ENCODE measurements around the gene MYO9B. TPM values are rescaled to one million over a fixed set of nuclear protein-coding genes. Genes with fewer than 3 reads are reported as not detected.

Gene MYO9B
- total RNA-seq, 4 donors from 2014 or later = 102 to 246 (median 151) TPM

DNA sequence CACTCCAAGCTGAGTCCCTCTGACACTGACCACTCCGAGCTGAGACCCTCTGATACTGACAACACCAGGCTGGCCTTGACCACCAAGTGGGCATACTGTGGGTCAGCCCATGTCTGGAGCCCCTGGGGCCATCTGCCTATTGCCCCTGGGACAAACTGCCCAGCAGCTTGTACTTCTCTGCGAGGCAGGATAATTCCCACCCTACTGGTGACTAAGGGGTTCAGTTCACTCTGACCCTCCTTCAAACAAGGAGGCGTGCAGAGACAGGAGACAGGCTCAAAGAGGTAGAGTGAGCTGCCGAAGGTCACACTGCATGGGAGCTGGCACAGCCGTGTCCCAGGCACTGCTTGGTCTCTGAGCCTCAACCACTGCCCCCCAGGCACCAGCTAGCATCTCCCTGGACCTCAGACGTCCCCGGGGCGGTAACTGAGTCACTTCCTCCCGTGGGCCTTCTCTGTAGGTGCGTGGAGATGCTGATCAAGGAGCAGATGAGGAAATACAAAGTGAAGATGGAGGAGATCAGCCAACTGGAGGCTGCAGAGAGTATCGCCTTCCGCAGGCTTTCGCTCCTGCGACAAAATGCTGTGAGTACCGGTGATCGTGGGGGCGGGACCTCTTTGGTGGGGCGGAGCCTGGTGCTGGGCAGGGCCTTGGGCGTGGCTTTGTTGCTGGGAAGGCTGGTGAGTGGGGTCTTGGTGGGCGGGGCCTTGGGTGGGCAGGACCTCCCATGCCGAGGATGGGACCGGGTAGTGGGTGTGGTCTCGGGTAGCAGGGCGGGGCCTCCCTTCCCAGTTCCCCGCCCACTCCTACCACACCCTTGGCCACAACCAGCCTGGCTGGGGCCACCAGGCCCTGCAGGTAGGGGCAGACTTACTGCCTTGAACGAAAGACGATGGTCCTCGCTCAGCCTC, 133.8 kb downstream of the MYO9B start:
- Histone ChIP-seq H3K27ac (no peak overlapping the region), H3K4me3 (no peak overlapping the region), H3K36me3 (peaks cover 0 to 10% (median 4%) of the 10 kb centered on the region in 4 donors), H3K4me1 (peaks cover 0 to under 1% (median under 1%) of the 10 kb centered on the region in 4 donors), H3K27me3 (no peaks in the 10 kb centered on the region), H3K9me3 (no peaks in the 10 kb centered on the region)
- TF ChIP-seq EP300 (IDR thresholded peaks at IDR 0.05; ENCODE audit: low read depth) (no peak), POLR2AphosphoS5 (IDR thresholded peaks at IDR 0.05) (no peak), POLR2A (IDR thresholded peaks at IDR 0.05) (no peak)
- TF ChIP-seq, protein P1, sequence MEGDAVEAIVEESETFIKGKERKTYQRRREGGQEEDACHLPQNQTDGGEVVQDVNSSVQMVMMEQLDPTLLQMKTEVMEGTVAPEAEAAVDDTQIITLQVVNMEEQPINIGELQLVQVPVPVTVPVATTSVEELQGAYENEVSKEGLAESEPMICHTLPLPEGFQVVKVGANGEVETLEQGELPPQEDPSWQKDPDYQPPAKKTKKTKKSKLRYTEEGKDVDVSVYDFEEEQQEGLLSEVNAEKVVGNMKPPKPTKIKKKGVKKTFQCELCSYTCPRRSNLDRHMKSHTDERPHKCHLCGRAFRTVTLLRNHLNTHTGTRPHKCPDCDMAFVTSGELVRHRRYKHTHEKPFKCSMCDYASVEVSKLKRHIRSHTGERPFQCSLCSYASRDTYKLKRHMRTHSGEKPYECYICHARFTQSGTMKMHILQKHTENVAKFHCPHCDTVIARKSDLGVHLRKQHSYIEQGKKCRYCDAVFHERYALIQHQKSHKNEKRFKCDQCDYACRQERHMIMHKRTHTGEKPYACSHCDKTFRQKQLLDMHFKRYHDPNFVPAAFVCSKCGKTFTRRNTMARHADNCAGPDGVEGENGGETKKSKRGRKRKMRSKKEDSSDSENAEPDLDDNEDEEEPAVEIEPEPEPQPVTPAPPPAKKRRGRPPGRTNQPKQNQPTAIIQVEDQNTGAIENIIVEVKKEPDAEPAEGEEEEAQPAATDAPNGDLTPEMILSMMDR (IDR thresholded peaks at IDR 0.05) = no peak
- 74% methylated on average over 28 of the region's 28 CpGs; no CpG with 5 or more reads in 1 of the 2 donors for WGBS, 2 donors (ENCODE audit: low coverage in 1 of 2)
- intact Hi-C loops (cut with DNase I; ENCODE audit: low total_unique reads) = no loop called here
- in situ Hi-C loops (cut with MboI; ENCODE audit: low pct_ligation_motif_present in 1 of 4, low pct_unique_long_range_greater_than_20kb in 1 of 4, low sequenced_read_pairs in 3 of 4) = loop anchor here in 2 of 4 donors (10.0 kb wide), 1 partner anchor 75 kb away; the partner anchor contains the start of gene ANKLE1 (in 2 of the 2)
- DNase-seq = peak; percentile 69

DNA sequence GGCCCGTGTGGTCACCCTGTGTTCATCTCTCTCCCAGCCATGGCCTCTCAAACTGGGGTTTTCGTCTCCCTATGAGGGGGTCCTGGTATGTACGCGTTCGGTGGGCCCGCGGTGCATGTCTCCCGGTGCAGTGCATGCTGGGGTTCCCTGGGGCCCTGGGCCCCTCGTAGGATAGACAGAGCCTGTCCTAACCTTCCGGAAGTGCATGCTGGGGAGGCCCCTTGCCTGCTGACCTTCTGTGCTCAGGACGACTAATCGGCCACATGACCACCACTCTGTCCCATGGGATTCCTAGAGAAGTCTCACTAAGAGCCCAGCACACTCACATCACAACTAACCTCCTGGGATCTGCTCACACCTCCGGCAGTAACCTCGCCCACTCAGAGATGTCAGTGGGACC, 134.7 kb downstream of the MYO9B start:
- H3K4me1 ChIP-seq = peaks cover 0 to 10% (median 5%) of the 10 kb centered on the region in 4 donors
- H3K36me3 ChIP-seq = peaks cover 0 to 10% (median 4%) of the 10 kb centered on the region in 4 donors
- H3K4me3 ChIP-seq = no peak overlapping the region
- intact Hi-C loops (cut with DNase I; ENCODE audit: low total_unique reads) (no loop called here), in situ Hi-C loops (cut with MboI; ENCODE audit: low pct_ligation_motif_present in 1 of 4, low pct_unique_long_range_greater_than_20kb in 1 of 4, low sequenced_read_pairs in 3 of 4) (loop anchor here in 1 of 4 donors (10.0 kb wide), 1 partner anchor 75 kb away; the partner anchor contains the start of gene ANKLE1)
- H3K27ac ChIP-seq = no peak overlapping the region
- TF ChIP-seq POLR2A (IDR thresholded peaks at IDR 0.05) (no peak), POLR2AphosphoS5 (IDR thresholded peaks at IDR 0.05) (no peak), EP300 (IDR thresholded peaks at IDR 0.05; ENCODE audit: low read depth) (no peak)
- TF ChIP-seq, protein P1 (IDR thresholded peaks at IDR 0.05) = no peak
- WGBS, 2 donors (ENCODE audit: low coverage in 1 of 2) = 82% methylated on average over 10 of the region's 14 CpGs; no CpG with 5 or more reads in 1 of the 2 donors
- H3K9me3 ChIP-seq = no peaks in the 10 kb centered on the region
- DNase-seq = no peak
- no peaks in the 10 kb centered on the region for H3K27me3 ChIP-seq

DNA sequence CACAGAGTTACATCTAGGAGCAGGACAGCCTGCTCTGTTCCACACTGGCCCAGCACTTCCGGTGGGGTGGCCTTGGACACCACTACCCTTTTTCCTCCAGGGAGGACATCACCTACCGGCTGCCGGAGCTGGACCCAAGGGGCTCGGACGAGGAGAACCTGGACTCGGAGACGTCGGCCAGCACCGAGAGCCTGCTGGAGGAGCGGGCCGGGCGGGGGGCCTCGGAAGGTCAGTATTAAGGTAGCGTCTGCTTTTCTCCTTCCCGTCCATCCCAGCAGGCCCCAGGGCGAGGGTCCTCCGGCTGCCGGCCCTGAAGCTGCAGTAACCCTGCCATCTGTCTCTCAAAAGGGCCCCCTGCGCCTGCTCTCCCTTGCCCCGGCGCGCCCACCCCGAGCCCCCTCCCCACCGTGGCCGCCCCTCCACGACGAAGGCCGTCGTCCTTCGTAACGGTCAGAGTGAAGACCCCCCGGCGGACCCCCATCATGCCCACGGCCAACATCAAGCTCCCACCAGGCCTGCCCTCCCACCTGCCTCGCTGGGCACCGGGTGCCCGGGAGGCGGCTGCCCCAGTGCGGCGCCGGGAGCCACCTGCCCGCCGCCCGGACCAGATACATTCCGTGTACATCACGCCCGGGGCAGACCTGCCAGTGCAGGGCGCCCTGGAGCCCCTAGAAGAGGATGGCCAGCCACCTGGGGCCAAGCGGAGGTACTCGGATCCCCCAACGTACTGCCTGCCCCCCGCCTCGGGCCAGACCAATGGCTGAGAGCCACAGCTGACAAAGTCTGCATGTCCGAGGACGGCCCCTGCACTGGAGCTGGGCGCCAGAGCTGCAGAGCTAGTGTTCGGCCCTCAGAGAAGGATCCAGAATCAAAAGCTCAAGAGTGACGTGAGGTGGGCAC, 136.2 kb downstream of the MYO9B start:
- H3K36me3 ChIP-seq = peaks cover 0 to 10% (median 4%) of the 10 kb centered on the region in 4 donors

More for the DNA sequence above, 136.2 kb downstream of the MYO9B start:
- no peak overlapping the region for H3K4me3 ChIP-seq
- peaks cover 4 to 18% (median 12%) of the 10 kb centered on the region in 4 donors for H3K4me1 ChIP-seq
- 87 to 93% methylated on average over 3 to 44 of the region's 58 CpGs for WGBS, 2 donors (ENCODE audit: low coverage in 1 of 2)
- H3K9me3 ChIP-seq = no peaks in the 10 kb centered on the region
- intact Hi-C loops (cut with DNase I; ENCODE audit: low total_unique reads) (no loop called here), in situ Hi-C loops (cut with MboI; ENCODE audit: low pct_ligation_motif_present in 1 of 4, low pct_unique_long_range_greater_than_20kb in 1 of 4, low sequenced_read_pairs in 3 of 4) (loop anchor here in 1 of 4 donors (10.0 kb wide), 1 partner anchor 73 kb away; the partner anchor contains the start of gene ANKLE1)
- H3K27ac ChIP-seq = no peak overlapping the region
- no peak for TF ChIP-seq POLR2AphosphoS5 (IDR thresholded peaks at IDR 0.05)
- TF ChIP-seq POLR2A (IDR thresholded peaks at IDR 0.05) = no peak
- TF ChIP-seq, protein P1 (IDR thresholded peaks at IDR 0.05) = no peak
- TF ChIP-seq EP300 (IDR thresholded peaks at IDR 0.05; ENCODE audit: low read depth) = no peak
- DNase-seq = no peak
- H3K27me3 ChIP-seq = no peaks in the 10 kb centered on the region
